Measurements from ENCODE around the gene PES1. TPM values are rescaled to one million over a fixed set of nuclear protein-coding genes. Genes with fewer than 3 reads are reported as not detected.

PES1 gene
- total RNA-seq, 1 experiment from 2014 or later, result 145 TPM

GRCh38 chr22:30531651-30532608 lies 59.8 kb downstream of the PES1 start:
- no peaks in the 10 kb centered on the region for H3K9me3 Mint-ChIP-seq (ENCODE audit: unreplicated experiment)
- TF ChIP-seq CTCF (IDR thresholded peaks at IDR 0.05; ENCODE audit: unreplicated experiment), result no peak
- H3K4me3 Mint-ChIP-seq (ENCODE audit: unreplicated experiment), result no peak overlapping the region
- POLR2A ChIA-PET, result no interaction called here
- intact Hi-C loops (cut with micrococcal nuclease), result no loop called here
- no peak overlapping the region for H3K27ac Mint-ChIP-seq (ENCODE audit: low read depth, unreplicated experiment)
- H3K4me1 Mint-ChIP-seq (ENCODE audit: insufficient read depth, unreplicated experiment), result no peaks in the 10 kb centered on the region
- no TSS peak for BruUV-seq (replicated peaks)
- no peaks in the 10 kb centered on the region for H3K36me3 Mint-ChIP-seq (ENCODE audit: insufficient read depth, unreplicated experiment)
- CTCF ChIA-PET, result interaction anchor here (0.6 kb wide), 2 partner anchors 47 to 141 kb away, joined by 3 read pairs; no protein-coding TSS in a partner anchor
- no peaks in the 10 kb centered on the region for H3K27me3 Mint-ChIP-seq (ENCODE audit: insufficient read depth, unreplicated experiment)
- no peak for DNase-seq (ENCODE audit: unreplicated experiment)

GRCh38 chr22:30526656-30527055 lies 65.1 kb downstream of the PES1 start:
- no peaks in the 10 kb centered on the region for H3K9me3 Mint-ChIP-seq (ENCODE audit: unreplicated experiment)
- H3K27ac Mint-ChIP-seq (ENCODE audit: low read depth, unreplicated experiment), result no peak overlapping the region
- TF ChIP-seq CTCF (IDR thresholded peaks at IDR 0.05; ENCODE audit: unreplicated experiment), result no peak
- peaks cover 18% of the 10 kb centered on the region for H3K27me3 Mint-ChIP-seq (ENCODE audit: insufficient read depth, unreplicated experiment)
- DNase-seq (ENCODE audit: unreplicated experiment), result no peak
- H3K4me1 Mint-ChIP-seq (ENCODE audit: insufficient read depth, unreplicated experiment), result no peaks in the 10 kb centered on the region
- no peak overlapping the region for H3K4me3 Mint-ChIP-seq (ENCODE audit: unreplicated experiment)
- intact Hi-C loops (cut with micrococcal nuclease), result no loop called here
- H3K36me3 Mint-ChIP-seq (ENCODE audit: insufficient read depth, unreplicated experiment), result no peaks in the 10 kb centered on the region
- ChIA-PET CTCF (no interaction called here), POLR2A (no interaction called here)
- BruUV-seq (replicated peaks), result no TSS peak

Other genes starting within 250 kb of the PES1 start
- 167 and 193 TPM in 2 replicates for gene SF3A1, start 235.0 kb downstream of the PES1 start, total RNA-seq (2022)
- gene CCDC157, start 234.9 kb downstream of the PES1 start, total RNA-seq (2022), result 1.1 and 1.7 TPM in 2 replicates
- 18.4 and 19.6 TPM in 2 replicates for gene RNF215, start 204.5 kb downstream of the PES1 start, total RNA-seq (2022)
- gene SEC14L2, start 194.9 kb downstream of the PES1 start, total RNA-seq (2022), result 20.0 and 29.1 TPM in 2 replicates
- gene MTFP1, start 166.1 kb downstream of the PES1 start, total RNA-seq (2022), result 23.2 and 31.6 TPM in 2 replicates
- gene SEC14L3, start 119.9 kb downstream of the PES1 start, total RNA-seq (2022), result not detected in 2 replicates
- gene SEC14L4, start 86.2 kb downstream of the PES1 start, total RNA-seq (2022), result not detected in 2 replicates
- gene SEC14L6, start 45.2 kb downstream of the PES1 start, total RNA-seq (2022), result not detected in 2 replicates
- gene GAL3ST1, start 17.2 kb downstream of the PES1 start, total RNA-seq (2022), result not detected in 2 replicates
- 1.2 and 1.4 TPM in 2 replicates for gene TCN2, start 15.3 kb upstream of the PES1 start, total RNA-seq (2022)
- gene SLC35E4, start 43.9 kb upstream of the PES1 start, total RNA-seq (2022), result 2.9 and 3.4 TPM in 2 replicates
- 5.6 and 6.5 TPM in 2 replicates for gene DUSP18, start 76.0 kb upstream of the PES1 start, total RNA-seq (2022)
- 276 and 338 TPM in 2 replicates for gene OSBP2, start 103.0 kb upstream of the PES1 start, total RNA-seq (2022)

Measured in MCF 10A (cell line).